Esophagus squamous epithelium (tissue), 5 donors: Measurements from ENCODE around the gene PRM2. TPM values are rescaled to one million over a fixed set of nuclear protein-coding genes. Genes with fewer than 3 reads are reported as not detected.

ENCODE experiments used
- DNase-seq: peaks from one replicate; lab custom pipeline; 2025; lab: John Stamatoyannopoulos, UW
- H3K27ac ChIP-seq, 4 donors: fragments of 200-600 bp; sonication (generic); one replicate each; pipeline ENCODE4 v1.5.1; 2016 to 2019; ENCODE audit warnings: mild to moderate bottlenecking in 1 of 4
- H3K27me3 ChIP-seq, 4 donors: fragments of 200-600 bp; sonication (generic); 1 replicate in 3 of 4; 2 replicates in 1 of 4; pipeline versions ENCODE4 v1.5.1 to v1.6.0; 2017 to 2021; ENCODE audit warnings: antibody characterized with exemption in 1 of 4
- H3K36me3 ChIP-seq, 3 donors: fragments of 200-600 bp; sonication (generic); one replicate each; pipeline ENCODE4 v1.5.1; 2016 to 2019
- H3K4me1 ChIP-seq, 3 donors: fragments of 200-600 bp; sonication (generic); one replicate each; pipeline ENCODE4 v1.5.1; 2017 to 2019
- H3K4me3 ChIP-seq, 4 donors: fragments of 200-600 bp; sonication (generic); 1 replicate in 3 of 4; 2 replicates in 1 of 4; pipeline ENCODE4 v1.5.1; 2016 to 2019; ENCODE audit warnings: mild to moderate bottlenecking in 2 of 4, moderate library complexity in 1 of 4
- H3K9me3 ChIP-seq, 3 donors: fragments of 200-600 bp; sonication (generic); one replicate each; pipeline ENCODE4 v1.5.1; 2016 to 2019
- POLR2A ChIP-seq, 4 donors: fragments of 450-650 bp; IDR thresholded peaks; one replicate each; pipeline ENCODE4 v1.6.1; 2017; ENCODE audit warnings: antibody characterized with exemption in 4 of 4, mild to moderate bottlenecking in 4 of 4, moderate library complexity in 3 of 4
- WGBS, 2 donors: methylation state at CpG; one replicate each; pipeline ENCODE4 v1.1.5; 2018; 5-methylcytosine and 5-hydroxymethylcytosine counted together
- intact Hi-C: fragments of 100-400 bp; cut with DNase I; formaldehyde crosslinking; loops from one replicate; pipeline ENCODE4 v1.15.0; 2022
- total RNA-seq, 4 donors: library from RNA; depleted of rRNA; stranded (reverse); fragments of >200 nt; gene quantifications; one replicate each; pipeline ENCODE4 v1.1.0, GENCODE V29; 2016
- TF ChIP-seq, protein P1 (sequence below), 6 experiments: fragments of 450-650 bp in 4 of 6; fragments of 200-600 bp in 2 of 6; sonication (generic) in 2 of 6; IDR thresholded peaks; one replicate each; pipeline ENCODE4 v1.5.1; 2016 to 2019; ENCODE audit warnings: antibody characterized with exemption in 6 of 6, mild to moderate bottlenecking in 4 of 6, moderate library complexity in 4 of 6
- donor health status: DM: yes; HTN: yes; CAD: no.

PRM2 gene
- total RNA-seq, 4 donors from 2014 or later: not detected

DNA sequence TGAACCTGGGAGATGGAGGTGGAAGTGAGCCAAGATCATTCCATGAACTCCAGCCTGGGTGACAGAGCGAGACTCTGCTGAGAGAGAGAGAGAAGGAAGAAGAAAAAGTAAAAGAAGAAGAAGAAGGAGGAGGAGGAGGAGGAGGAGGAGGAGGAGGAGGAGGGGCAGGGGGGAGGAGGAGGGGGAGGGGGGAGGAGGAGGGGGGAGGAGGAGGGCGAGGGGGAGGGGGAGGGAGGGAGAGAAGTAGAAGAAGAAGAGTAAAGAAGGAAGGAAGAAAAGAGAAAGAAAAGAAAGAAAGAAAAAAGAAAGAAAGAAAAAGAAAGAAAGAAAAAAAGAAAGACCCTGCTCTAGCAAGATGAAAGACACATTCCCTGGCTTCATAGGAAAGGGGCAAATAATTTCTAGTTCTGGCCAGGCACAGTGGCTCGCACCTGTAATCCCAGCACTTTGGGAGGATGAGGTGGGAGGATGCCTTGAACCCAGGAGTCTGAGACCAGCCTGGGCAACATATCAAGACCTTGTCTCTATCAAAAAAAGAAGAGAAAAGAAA, 43.9 kb downstream of the PRM2 start:
- H3K36me3 ChIP-seq: no peaks in the 10 kb centered on the region
- no peak for DNase-seq
- TF ChIP-seq, protein P1, sequence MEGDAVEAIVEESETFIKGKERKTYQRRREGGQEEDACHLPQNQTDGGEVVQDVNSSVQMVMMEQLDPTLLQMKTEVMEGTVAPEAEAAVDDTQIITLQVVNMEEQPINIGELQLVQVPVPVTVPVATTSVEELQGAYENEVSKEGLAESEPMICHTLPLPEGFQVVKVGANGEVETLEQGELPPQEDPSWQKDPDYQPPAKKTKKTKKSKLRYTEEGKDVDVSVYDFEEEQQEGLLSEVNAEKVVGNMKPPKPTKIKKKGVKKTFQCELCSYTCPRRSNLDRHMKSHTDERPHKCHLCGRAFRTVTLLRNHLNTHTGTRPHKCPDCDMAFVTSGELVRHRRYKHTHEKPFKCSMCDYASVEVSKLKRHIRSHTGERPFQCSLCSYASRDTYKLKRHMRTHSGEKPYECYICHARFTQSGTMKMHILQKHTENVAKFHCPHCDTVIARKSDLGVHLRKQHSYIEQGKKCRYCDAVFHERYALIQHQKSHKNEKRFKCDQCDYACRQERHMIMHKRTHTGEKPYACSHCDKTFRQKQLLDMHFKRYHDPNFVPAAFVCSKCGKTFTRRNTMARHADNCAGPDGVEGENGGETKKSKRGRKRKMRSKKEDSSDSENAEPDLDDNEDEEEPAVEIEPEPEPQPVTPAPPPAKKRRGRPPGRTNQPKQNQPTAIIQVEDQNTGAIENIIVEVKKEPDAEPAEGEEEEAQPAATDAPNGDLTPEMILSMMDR (IDR thresholded peaks at IDR 0.05): no peak
- TF ChIP-seq POLR2A (IDR thresholded peaks at IDR 0.05): no peak
- H3K9me3 ChIP-seq: no peaks in the 10 kb centered on the region
- intact Hi-C loops: no loop called here
- H3K4me3 ChIP-seq: no peak overlapping the region
- H3K27ac ChIP-seq: peak overlapping the region; percentile 55 to 78 (median 69)
- H3K4me1 ChIP-seq: peaks cover 0 to 23% (median 4%) of the 10 kb centered on the region in 3 donors
- WGBS, 2 donors: 89 to 90% methylated on average over 2 of the region's 3 CpGs
- peaks cover 0 to 24% (median 0%) of the 10 kb centered on the region in 4 donors for H3K27me3 ChIP-seq

DNA sequence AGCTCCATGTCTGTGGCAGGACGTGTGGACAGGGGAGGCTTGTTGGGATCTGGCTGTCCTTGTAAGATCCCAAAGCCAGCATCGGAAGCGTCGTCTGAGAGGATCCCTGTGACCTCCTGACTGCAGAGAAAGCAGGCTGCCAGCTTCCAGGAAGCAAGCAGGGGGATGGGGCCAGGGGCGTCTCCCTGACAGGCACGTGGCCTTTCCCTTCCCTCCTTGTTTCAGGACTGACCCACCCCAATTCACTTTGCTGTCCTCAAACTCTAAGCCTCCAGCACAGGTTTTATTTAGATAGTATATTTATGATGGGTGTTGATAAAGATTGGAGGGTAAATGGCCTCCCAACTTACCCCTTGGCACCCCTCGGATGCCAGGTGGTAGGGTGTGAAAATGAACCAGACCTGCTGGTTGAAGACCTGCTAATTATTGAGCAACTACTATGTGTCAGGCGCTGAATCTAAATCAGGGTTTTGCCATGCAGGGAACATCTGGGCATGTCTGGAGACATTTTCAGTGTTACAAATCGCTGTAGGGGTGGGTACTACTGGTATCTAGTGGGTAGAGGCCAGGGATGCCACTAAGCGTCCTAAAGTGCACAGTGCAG, 44.8 kb downstream of the PRM2 start:
- TF ChIP-seq, protein P1 (IDR thresholded peaks at IDR 0.05): no peak
- no peak for TF ChIP-seq POLR2A (IDR thresholded peaks at IDR 0.05)
- no peaks in the 10 kb centered on the region for H3K36me3 ChIP-seq
- H3K9me3 ChIP-seq: no peaks in the 10 kb centered on the region
- no peak for DNase-seq
- 75 to 76% methylated on average over 10 of the region's 10 CpGs for WGBS, 2 donors
- H3K27me3 ChIP-seq: peaks cover 0 to 25% (median 0%) of the 10 kb centered on the region in 4 donors
- intact Hi-C loops: no loop called here
- no peak overlapping the region for H3K27ac ChIP-seq
- peaks cover 0 to 23% (median 4%) of the 10 kb centered on the region in 3 donors for H3K4me1 ChIP-seq
- no peak overlapping the region for H3K4me3 ChIP-seq

DNA sequence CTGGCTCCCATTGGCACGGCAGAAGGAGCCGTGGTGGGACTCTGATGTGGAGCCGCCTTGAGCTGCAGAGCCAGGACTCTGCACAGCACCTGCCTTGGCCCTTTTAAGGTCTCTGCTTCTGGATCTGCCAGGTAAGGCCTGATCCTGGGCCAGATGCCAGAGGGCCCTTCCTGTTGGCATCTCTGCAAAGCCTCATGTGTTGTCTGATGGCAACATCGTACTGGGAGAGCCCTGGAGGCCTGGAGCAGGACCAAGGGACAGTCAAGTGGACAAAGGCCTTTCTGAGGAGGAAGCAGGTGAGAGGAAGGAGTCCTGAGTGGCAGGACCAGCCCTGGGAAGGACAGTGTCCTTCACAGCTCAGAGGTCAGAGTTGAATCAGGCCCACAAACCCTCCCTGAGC, 46.4 kb downstream of the PRM2 start:
- WGBS, 2 donors: 23 to 48% methylated on average over 4 of the region's 4 CpGs
- H3K27me3 ChIP-seq: peaks cover 0 to 32% (median 0%) of the 10 kb centered on the region in 4 donors
- H3K4me1 ChIP-seq: peaks cover 0 to 31% (median 4%) of the 10 kb centered on the region in 3 donors
- H3K36me3 ChIP-seq: no peaks in the 10 kb centered on the region
- H3K4me3 ChIP-seq: no peak overlapping the region
- H3K27ac ChIP-seq: no peak overlapping the region
- no peak for TF ChIP-seq POLR2A (IDR thresholded peaks at IDR 0.05)
- TF ChIP-seq, protein P1 (IDR thresholded peaks at IDR 0.05): no peak
- DNase-seq: no peak
- no peaks in the 10 kb centered on the region for H3K9me3 ChIP-seq
- intact Hi-C loops: no loop called here

DNA sequence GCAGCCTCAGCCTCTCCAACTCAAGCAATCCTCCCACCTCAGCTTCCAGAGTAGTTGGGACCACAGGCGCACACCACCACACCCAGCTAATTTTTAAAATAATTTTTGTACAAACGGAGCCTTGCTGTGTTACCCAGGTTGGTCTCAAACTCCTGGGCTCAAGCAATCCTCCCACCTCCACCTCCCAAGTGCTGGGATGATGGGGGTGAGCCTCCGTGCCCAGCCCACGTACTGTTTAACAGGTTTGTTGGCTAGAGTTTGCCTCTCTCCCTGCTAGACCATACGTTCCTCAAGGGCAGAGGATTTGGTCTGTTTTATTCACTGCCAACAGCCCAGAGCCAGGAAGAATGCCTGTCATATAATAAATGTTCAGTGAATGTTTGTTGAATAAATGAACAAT, 46.8 kb downstream of the PRM2 start:
- no peak for TF ChIP-seq POLR2A (IDR thresholded peaks at IDR 0.05)
- TF ChIP-seq, protein P1 (IDR thresholded peaks at IDR 0.05): no peak
- no peak overlapping the region for H3K27ac ChIP-seq
- intact Hi-C loops: no loop called here
- no peak overlapping the region for H3K4me3 ChIP-seq
- peaks cover 0 to 32% (median 0%) of the 10 kb centered on the region in 4 donors for H3K27me3 ChIP-seq
- no peak for DNase-seq
- H3K9me3 ChIP-seq: no peaks in the 10 kb centered on the region
- no peaks in the 10 kb centered on the region for H3K36me3 ChIP-seq
- WGBS, 2 donors: 43 to 62% methylated on average over 5 of the region's 5 CpGs
- peaks cover 0 to 36% (median 6%) of the 10 kb centered on the region in 3 donors for H3K4me1 ChIP-seq
